HG02642 (cell line): ENCODE results near the gene HPCAL1.
A peak's percentile ranks its signal among the peaks of the same experiment; 100 is the strongest.

Experiments
- ATAC-seq: cut with Tn5 transposase; IDR thresholded peaks from one replicate; pipeline ENCODE4 v1.9.1; 2021; ENCODE audit warnings: mild to moderate bottlenecking; ENCODE audit not compliant: unreplicated experiment, poor library complexity

Gene HPCAL1

GRCh38 chr2:10380048-10380926, 77.6 kb downstream of the HPCAL1 start:
- ATAC-seq, result no peak

GRCh38 chr2:10381997-10382353, 79.3 kb downstream of the HPCAL1 start:
- ATAC-seq, result no peak

DNA sequence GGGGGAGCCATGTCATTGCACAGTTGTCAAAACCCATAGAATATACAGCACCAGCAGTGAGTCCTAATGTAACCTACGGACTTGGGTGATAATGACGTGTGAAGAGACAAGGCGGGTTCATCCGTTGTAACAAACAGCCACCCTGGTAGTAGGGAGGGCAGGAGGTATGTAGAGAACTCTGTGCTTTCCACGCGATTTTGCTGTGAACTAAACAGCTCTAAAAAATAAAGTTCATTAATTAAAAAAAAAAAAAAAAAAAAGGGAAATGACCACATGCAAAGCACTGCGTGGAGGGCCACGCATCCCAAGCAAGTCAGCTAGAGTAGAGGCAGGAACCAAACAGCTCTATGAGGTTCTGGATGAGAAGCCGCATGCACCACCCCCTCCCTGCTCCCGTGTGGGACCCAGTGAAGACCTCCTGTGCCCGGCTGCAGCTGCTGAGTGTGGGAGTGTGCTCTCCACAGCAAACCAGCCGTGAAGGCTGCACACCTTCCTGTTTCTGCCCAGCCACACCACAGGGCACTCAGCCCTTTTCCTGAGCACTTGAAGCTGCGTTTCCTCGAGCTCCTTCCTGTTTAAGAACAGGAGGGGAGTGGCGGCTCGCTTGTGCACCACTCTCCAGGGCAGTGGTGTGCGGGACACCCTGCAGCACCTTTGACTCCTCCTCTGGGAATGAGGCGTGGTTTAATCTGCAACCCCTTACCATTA, 79.8 kb downstream of the HPCAL1 start:
- peak; percentile 61 for ATAC-seq

DNA sequence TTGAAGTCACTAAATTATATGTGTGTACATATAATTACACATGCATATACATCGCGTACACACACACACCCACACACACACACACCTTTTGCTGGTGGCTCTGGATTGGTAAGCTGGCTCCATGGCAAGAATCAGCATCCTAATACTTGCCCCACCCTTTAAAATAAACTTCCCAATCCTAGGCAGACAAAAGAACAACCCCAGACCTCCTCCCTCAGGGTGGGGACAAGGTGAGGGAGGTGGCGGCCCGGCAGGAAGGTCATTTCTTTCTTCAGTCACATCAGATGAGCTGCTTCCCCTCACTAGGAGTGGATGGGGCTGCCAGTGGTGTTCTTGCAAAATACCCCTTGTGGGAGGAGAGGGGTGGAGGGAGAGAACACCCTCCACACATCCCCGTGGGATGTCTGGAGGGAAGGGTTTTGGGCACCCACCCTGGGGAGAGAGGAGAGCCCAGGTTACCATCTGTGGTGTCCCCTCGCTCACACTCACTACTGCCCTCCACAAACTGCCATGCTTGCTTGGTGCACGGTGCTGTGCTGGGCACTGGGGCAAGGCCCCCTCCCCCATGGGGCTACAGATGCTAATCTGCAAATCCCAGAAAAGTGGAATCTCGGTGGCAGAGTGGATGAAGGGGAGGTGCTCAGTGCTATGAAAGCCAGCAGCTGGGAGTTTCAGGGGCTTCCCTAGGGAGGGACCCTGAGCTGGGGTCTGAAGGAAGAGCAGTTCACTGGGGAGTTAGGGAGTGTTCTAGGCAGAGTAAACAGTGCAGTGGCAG, 81.4 kb downstream of the HPCAL1 start:
- no peak for ATAC-seq

- ATAC-seq, result no peak
Observed at GRCh38 chr2:10385501-10385900, 82.8 kb downstream of the HPCAL1 start.

DNA sequence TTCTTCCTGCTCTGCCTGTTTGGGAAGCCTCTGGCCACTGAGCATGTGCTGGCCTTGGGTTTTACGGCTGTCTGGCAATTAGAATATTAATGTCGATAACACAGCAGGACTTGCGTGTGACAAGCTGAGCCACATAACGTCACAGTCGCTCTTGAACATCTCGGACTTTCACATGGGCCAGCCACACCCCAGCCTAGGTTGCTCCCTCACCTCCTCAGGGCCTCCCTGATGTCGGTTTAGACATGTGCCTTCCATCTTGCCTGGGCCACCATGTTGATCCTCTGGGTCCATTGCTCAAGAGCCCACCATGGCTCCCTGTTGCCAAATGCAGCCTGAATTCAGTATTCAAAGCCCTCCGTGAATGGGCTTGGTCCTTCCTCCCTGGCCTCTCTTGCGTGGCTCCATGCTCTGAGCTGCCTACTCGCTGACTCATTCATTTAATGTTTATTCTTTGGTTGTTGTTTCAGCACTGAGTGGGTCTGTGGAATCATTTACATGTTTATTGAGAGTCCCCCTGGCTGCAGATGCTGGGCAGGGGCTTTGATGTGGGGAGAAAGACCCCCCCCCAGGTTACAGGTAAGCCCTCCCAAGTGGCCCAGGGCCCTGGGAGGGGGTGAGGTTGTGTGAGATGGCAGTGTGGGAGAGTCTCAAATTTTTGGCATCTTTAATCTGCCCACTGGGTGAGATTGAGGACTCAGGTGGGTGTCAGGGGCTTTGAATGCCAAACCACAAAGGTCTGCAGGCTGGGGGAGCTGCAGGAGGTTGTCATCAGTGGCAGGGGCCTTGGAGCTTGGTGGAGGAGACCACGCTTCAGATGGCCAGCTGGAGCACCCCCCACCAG, 83.4 kb downstream of the HPCAL1 start:
- ATAC-seq, result no peak

- no peak for ATAC-seq
Observed at GRCh38 chr2:10387033-10387432, 84.3 kb downstream of the HPCAL1 start.

- ATAC-seq, result no peak
Observed at GRCh38 chr2:10388954-10389560, 86.4 kb downstream of the HPCAL1 start.

DNA sequence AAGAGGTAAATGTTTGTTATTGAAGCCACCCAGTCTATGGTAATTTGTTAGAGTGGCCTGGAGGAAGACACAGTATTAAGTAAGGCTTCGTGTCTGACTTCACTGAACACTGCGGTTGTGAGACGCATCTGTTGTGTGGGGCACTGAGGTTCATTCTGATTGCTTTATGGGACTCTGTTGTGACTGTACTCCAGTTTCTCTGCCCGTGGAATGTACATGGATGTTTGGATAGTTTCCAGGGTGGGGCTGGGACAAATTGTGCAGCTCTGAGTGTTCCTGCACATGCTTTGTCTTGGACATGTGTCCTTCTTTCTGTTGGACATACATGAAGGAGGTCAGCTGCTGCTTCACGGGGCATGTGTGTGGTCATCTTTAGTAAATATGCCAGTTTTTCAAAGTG, 86.9 kb downstream of the HPCAL1 start:
- ATAC-seq, result no peak

DNA sequence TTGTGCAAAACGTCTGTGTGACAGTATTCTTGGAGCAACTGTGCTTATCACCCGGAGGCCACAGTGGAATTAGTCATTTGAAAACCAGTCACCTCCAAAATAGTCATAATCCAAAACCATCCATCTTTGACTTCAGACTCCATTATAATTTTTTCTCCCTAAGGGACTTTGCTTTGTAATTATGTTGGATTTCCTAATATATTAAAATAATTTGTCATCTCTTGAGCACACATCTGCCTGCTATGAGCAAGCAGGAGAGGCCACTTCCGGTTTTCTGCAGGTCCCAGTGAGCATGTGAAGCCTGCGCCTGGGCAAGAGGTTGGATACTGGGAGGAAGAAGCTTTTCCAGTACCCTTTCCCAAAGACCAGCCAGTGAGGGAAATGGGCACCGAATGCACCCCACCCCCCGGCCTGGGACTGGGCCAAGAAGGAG, 87.7 kb downstream of the HPCAL1 start:
- no peak for ATAC-seq

GRCh38 chr2:10392100-10392499, 89.4 kb downstream of the HPCAL1 start:
- ATAC-seq, result no peak

- ATAC-seq, result no peak
Observed at GRCh38 chr2:10392548-10392947, 89.8 kb downstream of the HPCAL1 start.

DNA sequence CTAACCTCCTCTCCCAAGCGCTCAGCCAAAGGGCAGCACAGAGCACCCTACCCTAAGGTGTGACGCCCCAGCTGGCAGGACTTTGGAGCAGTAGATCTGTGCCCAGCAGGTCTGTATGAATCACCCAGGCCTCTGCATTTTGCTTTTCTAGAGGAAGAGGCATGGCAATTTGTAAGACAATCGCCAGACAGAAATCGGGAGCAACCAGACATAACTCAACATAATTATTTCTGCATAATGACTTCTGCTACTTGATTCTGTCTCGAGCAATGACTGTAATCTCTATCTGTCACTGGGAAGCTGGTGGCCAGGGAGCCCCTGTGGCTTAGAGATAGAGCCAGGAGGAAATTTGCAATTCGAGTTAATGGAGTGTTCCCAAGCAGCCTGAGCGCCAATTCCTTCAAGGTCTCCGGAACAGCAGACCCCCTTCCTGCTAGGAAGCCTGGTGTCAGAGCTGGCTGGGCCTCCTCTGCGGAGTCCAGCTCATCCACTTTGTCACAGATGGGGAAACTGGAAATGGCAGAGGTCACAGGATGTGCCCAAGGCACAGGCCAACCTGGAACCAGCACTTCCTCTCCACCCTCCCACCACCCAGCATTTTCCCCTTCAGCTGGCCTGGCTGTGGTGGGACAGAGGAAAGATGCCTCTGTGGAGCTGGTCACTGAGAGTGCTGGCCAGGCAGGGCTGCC, 90.4 kb downstream of the HPCAL1 start:
- ATAC-seq, result no peak

- no peak for ATAC-seq
Observed at GRCh38 chr2:10393640-10393982, 90.9 kb downstream of the HPCAL1 start.

DNA sequence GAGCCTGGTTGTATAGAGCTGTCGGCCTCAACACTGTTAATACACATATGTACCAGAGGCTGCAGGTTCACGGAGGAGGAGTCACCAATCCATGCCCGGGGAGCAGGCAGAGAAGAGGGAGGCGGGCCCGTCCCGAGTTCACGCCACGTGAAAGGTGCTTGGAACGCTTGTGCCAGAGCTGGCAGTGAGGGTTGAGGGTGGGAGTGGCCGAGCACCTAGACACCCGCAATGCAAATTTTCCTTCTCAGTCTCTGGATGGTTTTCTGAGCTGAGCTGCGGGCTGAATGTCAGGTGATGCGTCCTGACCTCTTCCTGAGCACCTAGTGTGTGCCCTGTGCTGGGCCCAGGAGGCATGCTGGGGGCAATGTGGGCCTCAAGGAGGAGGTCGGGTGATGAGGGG, 93.2 kb downstream of the HPCAL1 start:
- ATAC-seq, result no peak

GRCh38 chr2:10396464-10396863, 93.8 kb downstream of the HPCAL1 start:
- no peak for ATAC-seq

- ATAC-seq, result no peak
Observed at GRCh38 chr2:10397297-10397875, 94.7 kb downstream of the HPCAL1 start.

DNA sequence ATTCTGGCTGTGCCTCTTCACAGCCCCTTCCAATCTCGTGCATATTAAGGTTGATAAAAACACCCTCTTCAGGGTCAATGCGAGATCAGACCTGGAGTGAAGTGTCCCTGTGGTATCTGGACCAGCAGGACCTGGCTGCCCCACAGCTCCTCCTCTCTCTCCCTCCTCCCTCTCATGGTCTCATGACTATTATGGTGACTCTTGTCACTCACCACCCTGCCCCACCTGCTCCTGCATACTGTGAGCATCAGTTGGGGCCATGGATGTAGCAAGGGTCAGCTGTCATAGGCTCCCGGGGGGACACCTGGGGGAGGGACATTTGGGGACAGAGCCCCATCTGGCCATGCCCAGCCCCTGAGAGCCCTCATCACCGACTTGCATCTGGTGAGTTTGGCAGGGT, 95.2 kb downstream of the HPCAL1 start:
- no peak for ATAC-seq

- no peak for ATAC-seq
Observed at GRCh38 chr2:10398496-10398895, 95.8 kb downstream of the HPCAL1 start.
